ENCODE data around the gene RAD51.

DNA sequence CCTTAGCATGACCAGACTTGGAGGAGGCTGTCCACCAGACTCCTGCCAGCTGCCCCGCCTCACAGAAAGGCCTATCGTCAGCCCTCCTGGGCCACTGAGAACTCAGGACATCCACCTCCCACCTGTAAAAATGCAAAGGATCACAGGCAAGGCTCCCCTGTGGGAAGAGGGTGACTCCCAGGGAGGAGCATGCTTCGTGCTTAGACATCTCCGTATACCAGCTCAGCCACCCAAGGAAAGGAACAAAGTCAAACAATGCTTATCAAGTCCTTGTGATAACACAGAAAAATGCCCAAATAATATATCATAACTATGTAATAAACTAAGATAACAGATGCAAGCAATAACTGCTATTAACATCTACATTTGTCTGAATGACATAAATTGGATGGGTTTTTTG, 55.9 kb downstream of the RAD51 start:
- TF ChIP-seq POLR2AphosphoS5 (IDR thresholded peaks at IDR 0.05; ENCODE audit: borderline replicate concordance, low read depth, low read length) (no peak), FOXP2 (optimal IDR thresholded peaks at IDR 0.05; ENCODE audit: control extremely low read depth, extremely low read length, insufficient read depth) (no peak), EZH2 (IDR thresholded peaks at IDR 0.05) (no peak)
